Osteoblast (primary cell): ENCODE data around the gene BIN2. TPM values are rescaled to one million over a fixed set of nuclear protein-coding genes. Genes with fewer than 3 reads are reported as not detected.

ENCODE experiments used
- DNase-seq: peaks from one replicate; pipeline ENCODE4 v3.0.0; 2011; ENCODE audit warnings: low spot score, mixed read lengths; ENCODE audit not compliant: insufficient read length; ENCODE audit errors: missing footprints
- H2AFZ ChIP-seq: 2 replicates; pipeline ENCODE4 v1.6.0; 2011; ENCODE audit warnings: mild to moderate bottlenecking, low read length
- H3K27ac ChIP-seq: 2 replicates; pipeline ENCODE4 v1.5.1; 2011; ENCODE audit warnings: mild to moderate bottlenecking, low read depth, low read length, moderate library complexity
- H3K27me3 ChIP-seq: 2 replicates; pipeline ENCODE4 v1.6.0; 2012; ENCODE audit warnings: mild to moderate bottlenecking, control low read depth, inconsistent platforms, low read length, moderate library complexity; ENCODE audit not compliant: insufficient read depth
- H3K36me3 ChIP-seq: 2 replicates; pipeline ENCODE4 v1.5.1; 2011; ENCODE audit warnings: mild to moderate bottlenecking, low read length, control low read depth, moderate library complexity; ENCODE audit not compliant: insufficient read depth
- H3K4me1 ChIP-seq: 2 replicates; pipeline ENCODE4 v1.5.1; 2011; ENCODE audit warnings: mild to moderate bottlenecking, low read length, control low read depth, moderate library complexity; ENCODE audit not compliant: insufficient read depth
- H3K4me2 ChIP-seq: 2 replicates; pipeline ENCODE4 v1.6.0; 2011; ENCODE audit warnings: mild to moderate bottlenecking, low read length; ENCODE audit not compliant: insufficient read depth
- H3K4me3 ChIP-seq: fragments of 200-600 bp; sonication (generic); 3 replicates; pipeline ENCODE4 v1.5.1; 2012; ENCODE audit warnings: mild to moderate bottlenecking, low read length, inconsistent platforms; ENCODE audit not compliant: insufficient read depth
- H3K79me2 ChIP-seq: 2 replicates; pipeline ENCODE4 v1.6.0; 2012; ENCODE audit warnings: mild to moderate bottlenecking, low read length, control low read depth, inconsistent platforms; ENCODE audit not compliant: insufficient read depth
- H3K9me3 ChIP-seq: 2 replicates; pipeline ENCODE4 v1.5.1; 2011; ENCODE audit warnings: low read depth, low read length, control low read depth
- H4K20me1 ChIP-seq: 2 replicates; pipeline ENCODE4 v1.6.0; 2012; ENCODE audit warnings: mild to moderate bottlenecking, low read length, control low read depth; ENCODE audit not compliant: insufficient read depth
- total RNA-seq: library from RNA; depleted of rRNA; stranded (reverse); fragments of >200 nt; gene quantifications from 2 replicates; pipeline ENCODE4 v1.2.3, GENCODE V29; 2012
- TF ChIP-seq, protein P1 (sequence below): IDR thresholded peaks from 2 replicates; pipeline ENCODE4 v1.5.1; 2011; ENCODE audit warnings: mild to moderate bottlenecking, low read depth, low read length, moderate library complexity; ENCODE audit errors: extremely low read depth

BIN2 gene
- total RNA-seq, 1 donor = under 0.01 TPM

- Histone ChIP-seq H4K20me1 (no peaks in the 10 kb centered on the region), H3K36me3 (no peaks in the 10 kb centered on the region), H2AFZ (no peak overlapping the region), H3K9me3 (no peaks in the 10 kb centered on the region), H3K4me1 (peaks cover 5% of the 10 kb centered on the region), H3K79me2 (no peaks in the 10 kb centered on the region), H3K27me3 (no peaks in the 10 kb centered on the region), H3K4me3 (no peak overlapping the region), H3K4me2 (no peak overlapping the region), H3K27ac (no peak overlapping the region)
- DNase-seq = no peak
- TF ChIP-seq, protein P1, sequence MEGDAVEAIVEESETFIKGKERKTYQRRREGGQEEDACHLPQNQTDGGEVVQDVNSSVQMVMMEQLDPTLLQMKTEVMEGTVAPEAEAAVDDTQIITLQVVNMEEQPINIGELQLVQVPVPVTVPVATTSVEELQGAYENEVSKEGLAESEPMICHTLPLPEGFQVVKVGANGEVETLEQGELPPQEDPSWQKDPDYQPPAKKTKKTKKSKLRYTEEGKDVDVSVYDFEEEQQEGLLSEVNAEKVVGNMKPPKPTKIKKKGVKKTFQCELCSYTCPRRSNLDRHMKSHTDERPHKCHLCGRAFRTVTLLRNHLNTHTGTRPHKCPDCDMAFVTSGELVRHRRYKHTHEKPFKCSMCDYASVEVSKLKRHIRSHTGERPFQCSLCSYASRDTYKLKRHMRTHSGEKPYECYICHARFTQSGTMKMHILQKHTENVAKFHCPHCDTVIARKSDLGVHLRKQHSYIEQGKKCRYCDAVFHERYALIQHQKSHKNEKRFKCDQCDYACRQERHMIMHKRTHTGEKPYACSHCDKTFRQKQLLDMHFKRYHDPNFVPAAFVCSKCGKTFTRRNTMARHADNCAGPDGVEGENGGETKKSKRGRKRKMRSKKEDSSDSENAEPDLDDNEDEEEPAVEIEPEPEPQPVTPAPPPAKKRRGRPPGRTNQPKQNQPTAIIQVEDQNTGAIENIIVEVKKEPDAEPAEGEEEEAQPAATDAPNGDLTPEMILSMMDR = no peak
These were observed 40.0 kb upstream of the BIN2 start for GRCh38 chr12:51364001-51364400.

DNA sequence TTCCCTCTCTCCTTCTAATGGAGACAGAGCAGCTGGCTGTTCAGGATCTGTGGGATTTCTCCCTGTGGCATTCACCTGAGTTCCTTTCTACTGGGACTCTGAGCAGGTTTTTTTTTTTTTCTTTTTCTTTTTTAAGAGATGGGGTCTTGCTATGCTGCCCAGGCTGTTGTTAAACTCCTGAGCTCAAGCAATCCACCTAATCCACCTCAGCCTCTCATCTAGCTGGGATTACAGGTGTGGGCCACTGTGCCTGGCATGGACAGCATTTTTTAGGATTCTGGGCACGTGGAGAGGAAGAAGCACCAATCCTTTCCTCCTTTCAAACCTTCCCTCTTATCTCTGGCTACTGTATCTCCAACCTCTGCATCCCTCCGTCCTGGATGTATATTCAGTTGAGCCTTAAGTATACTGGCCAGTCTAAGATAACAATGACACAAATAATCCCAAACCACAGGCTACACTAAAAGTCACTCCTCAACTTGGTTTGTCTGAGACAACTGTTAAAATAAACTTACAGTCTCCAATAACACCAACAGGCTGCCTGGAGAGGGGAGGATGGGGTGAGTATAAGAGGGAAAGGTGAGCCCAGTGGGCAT, 38.9 kb upstream of the BIN2 start:
- H3K4me2 ChIP-seq = no peak overlapping the region
- no peak for DNase-seq
- H3K27ac ChIP-seq = no peak overlapping the region
- no peaks in the 10 kb centered on the region for H4K20me1 ChIP-seq
- no peaks in the 10 kb centered on the region for H3K4me1 ChIP-seq
- no peak overlapping the region for H3K4me3 ChIP-seq
- H3K27me3 ChIP-seq = no peaks in the 10 kb centered on the region
- H2AFZ ChIP-seq = no peak overlapping the region
- H3K36me3 ChIP-seq = no peaks in the 10 kb centered on the region
- TF ChIP-seq, protein P1 = no peak
- H3K9me3 ChIP-seq = no peaks in the 10 kb centered on the region
- no peaks in the 10 kb centered on the region for H3K79me2 ChIP-seq

DNA sequence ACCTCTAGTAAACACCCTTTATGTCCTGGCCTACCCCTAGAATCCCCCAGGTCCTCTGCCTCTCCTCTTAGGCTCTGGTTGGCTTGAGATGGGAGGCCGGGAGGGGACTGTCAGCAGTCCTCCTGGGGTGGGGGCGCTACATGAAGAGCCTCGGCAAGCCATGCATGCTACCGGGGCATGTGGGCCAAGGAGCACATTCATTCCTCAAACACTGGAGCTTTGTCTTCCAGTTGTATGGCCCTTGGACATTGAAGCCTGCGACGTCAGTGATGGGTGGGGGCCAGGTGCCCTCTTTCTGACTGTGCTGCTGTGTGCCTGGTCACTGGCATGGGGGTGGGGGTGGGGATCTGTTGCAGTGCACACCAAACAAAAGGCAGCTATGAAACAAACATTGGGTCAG, 38.3 kb upstream of the BIN2 start:
- Histone ChIP-seq H3K79me2 (no peaks in the 10 kb centered on the region), H3K4me1 (no peaks in the 10 kb centered on the region), H4K20me1 (no peaks in the 10 kb centered on the region), H3K9me3 (no peaks in the 10 kb centered on the region), H2AFZ (no peak overlapping the region), H3K4me3 (no peak overlapping the region), H3K36me3 (no peaks in the 10 kb centered on the region), H3K27me3 (no peaks in the 10 kb centered on the region), H3K27ac (no peak overlapping the region), H3K4me2 (no peak overlapping the region)
- TF ChIP-seq, protein P1 = no peak
- DNase-seq = no peak

GRCh38 chr12:51361161-51362016, 37.4 kb upstream of the BIN2 start:
- no peaks in the 10 kb centered on the region for H3K27me3 ChIP-seq
- no peaks in the 10 kb centered on the region for H3K79me2 ChIP-seq
- TF ChIP-seq, protein P1 = peak; percentile 12
- no peaks in the 10 kb centered on the region for H3K9me3 ChIP-seq
- DNase-seq = no peak
- no peak overlapping the region for H3K27ac ChIP-seq
- no peaks in the 10 kb centered on the region for H4K20me1 ChIP-seq
- H3K4me2 ChIP-seq = no peak overlapping the region
- no peak overlapping the region for H2AFZ ChIP-seq
- no peak overlapping the region for H3K4me3 ChIP-seq
- H3K36me3 ChIP-seq = no peaks in the 10 kb centered on the region
- no peaks in the 10 kb centered on the region for H3K4me1 ChIP-seq
